SK-N-SH (cell line): ENCODE results near the gene ARF5. TPM values are rescaled to one million over a fixed set of nuclear protein-coding genes. Genes with fewer than 3 reads are reported as not detected.
A peak's percentile ranks its signal among the peaks of the same experiment; 100 is the strongest.

Experiments used
- CTCF ChIA-PET: fragments of 300-600, 350-600 bp; formaldehyde crosslinking; extraction: SDS; loops from one replicate; lab custom pipeline; 2021; lab: Yijun Ruan, JAX
- POLR2A ChIA-PET: fragments of 350-600 bp; sonication (Branson Sonifier 250); formaldehyde crosslinking; extraction: SDS; loops from one replicate; lab custom pipeline; 2020; ENCODE audit warnings: antibody characterized with exemption, inconsistent platforms; lab: Yijun Ruan, JAX
- DNase-seq: peaks from one replicate; pipeline ENCODE4 v3.0.0; 2012
- H2AFZ ChIP-seq: fragments of 200-600 bp; sonication (generic); 2 replicates; pipeline ENCODE4 v1.8.1; 2016; ENCODE audit warnings: antibody characterized with exemption, mild to moderate bottlenecking, low read depth
- H3F3A ChIP-seq: fragments of 200-600 bp; sonication (generic); replicated peaks from 2 replicates; pipeline ENCODE3; 2016; ENCODE audit warnings: antibody characterized with exemption, mild to moderate bottlenecking; ENCODE audit not compliant: insufficient read depth
- H3K27ac ChIP-seq, 2 experiments: fragments of 200-500 bp in 1 of 2; fragments of 200-600 bp in 1 of 2; sonication (Bioruptor generic) in 1 of 2; sonication (generic), shearing (Covaris generic) in 1 of 2; 2 replicates each; pipeline versions ENCODE4 v1.5.1 to v1.6.1; 2014 to 2016; ENCODE audit warnings: low read depth in 2 of 2, inconsistent platforms in 1 of 2, low read length in 1 of 2, mild to moderate bottlenecking in 1 of 2, mixed read lengths in 1 of 2
- H3K27me3 ChIP-seq: fragments of 200-600 bp; sonication (generic), shearing (Covaris generic); 2 replicates; pipeline ENCODE4 v1.6.1; 2016; ENCODE audit warnings: mixed run types; ENCODE audit not compliant: insufficient read depth
- H3K36me3 ChIP-seq, 2 experiments: fragments of 200-500 bp in 1 of 2; fragments of 200-600 bp in 1 of 2; sonication (Bioruptor generic) in 1 of 2; sonication (generic) in 1 of 2; replicated peaks in 1 of 2; 2 replicates each; pipeline versions ENCODE3 to v1.5.1; 2014 to 2016; ENCODE audit warnings: low read length in 1 of 2, mild to moderate bottlenecking in 1 of 2; ENCODE audit not compliant: insufficient read depth in 2 of 2, control insufficient read depth in 1 of 2
- H3K4me1 ChIP-seq, 2 experiments: fragments of 200-500 bp in 1 of 2; fragments of 200-600 bp in 1 of 2; sonication (Bioruptor generic) in 1 of 2; sonication (generic), shearing (Covaris generic) in 1 of 2; 2 replicates each; pipeline versions ENCODE4 v1.5.1 to v1.6.1; 2014 to 2016; ENCODE audit warnings: low read depth in 1 of 2, low read length in 1 of 2, mixed run types in 1 of 2; ENCODE audit not compliant: insufficient read depth in 2 of 2, control insufficient read depth in 1 of 2
- H3K4me2 ChIP-seq: fragments of 200-600 bp; sonication (generic), shearing (Covaris generic); 2 replicates; pipeline ENCODE4 v1.6.1; 2017; ENCODE audit warnings: mixed run types
- H3K4me3 ChIP-seq, 2 experiments: fragments of 200-500 bp in 1 of 2; fragments of 200-600 bp in 1 of 2; sonication (Bioruptor generic) in 1 of 2; sonication (generic), shearing (Covaris generic) in 1 of 2; 2 replicates each; pipeline versions ENCODE4 v1.5.1 to v1.8.1; 2014 to 2016; ENCODE audit warnings: low read depth in 2 of 2, inconsistent platforms in 1 of 2, low read length in 1 of 2, mild to moderate bottlenecking in 1 of 2, mixed read lengths in 1 of 2, moderate library complexity in 1 of 2
- H3K79me2 ChIP-seq: fragments of 200-600 bp; sonication (generic); 2 replicates; pipeline ENCODE4 v1.8.1; 2017; ENCODE audit warnings: mild to moderate bottlenecking; ENCODE audit not compliant: insufficient read depth
- H3K9ac ChIP-seq: fragments of 200-600 bp; sonication (generic); 2 replicates; pipeline ENCODE4 v1.6.1; 2017; ENCODE audit warnings: mixed run types
- H3K9me2 ChIP-seq: fragments of 200-600 bp; sonication (generic); 2 replicates; pipeline ENCODE4 v1.6.1; 2017; ENCODE audit warnings: mixed run types
- H3K9me3 ChIP-seq: fragments of 200-600 bp; sonication (generic); 2 replicates; pipeline ENCODE4 v1.6.1; 2017; ENCODE audit warnings: mixed run types, mild to moderate bottlenecking, moderate library complexity
- H4K20me1 ChIP-seq: fragments of 200-600 bp; sonication (generic); 2 replicates; pipeline ENCODE4 v1.6.1; 2017; ENCODE audit warnings: mild to moderate bottlenecking, mixed run types; ENCODE audit not compliant: insufficient read depth
- CHD2 ChIP-seq: fragments of 150-350 bp; IDR thresholded peaks from 2 replicates; pipeline ENCODE4 v1.6.1; 2018; ENCODE audit warnings: low read length; ENCODE audit not compliant: partially characterized antibody
- ELF1 ChIP-seq: IDR thresholded peaks from 2 replicates; pipeline ENCODE4 v1.4.0; 2012
- EP300 ChIP-seq, 2 experiments: IDR thresholded peaks; 2 replicates each; pipeline versions ENCODE4 v1.4.0 to v1.6.1; 2012; ENCODE audit warnings: borderline replicate concordance in 1 of 2, low read depth in 1 of 2, low read length in 1 of 2
- EZH2phosphoT487 ChIP-seq: fragments of 200-600 bp; sonication (generic); IDR thresholded peaks from 2 replicates; pipeline ENCODE4 v1.6.1; 2017; ENCODE audit warnings: low read depth, mixed run types, mild to moderate bottlenecking, antibody characterized with exemption, moderate library complexity, borderline replicate concordance
- FOSL2 ChIP-seq: IDR thresholded peaks from 2 replicates; pipeline ENCODE4 v1.4.0; 2012; ENCODE audit warnings: low read depth, mild to moderate bottlenecking, moderate library complexity, borderline replicate concordance
- FOXJ3 ChIP-seq: sonication (generic); formaldehyde crosslinking; IDR thresholded peaks from 2 replicates; pipeline ENCODE4 v1.5.1; 2020; ENCODE audit warnings: mild to moderate bottlenecking, missing genetic modification reagents
- FOXM1 ChIP-seq: IDR thresholded peaks from 2 replicates; pipeline ENCODE4 v1.4.0; 2012; ENCODE audit warnings: low read depth, mild to moderate bottlenecking
- GABPA ChIP-seq: IDR thresholded peaks from 2 replicates; pipeline ENCODE4 v1.4.0; 2012; ENCODE audit warnings: low read depth, mild to moderate bottlenecking
- GATA2 ChIP-seq: sonication (generic); formaldehyde crosslinking; IDR thresholded peaks from 2 replicates; pipeline ENCODE4 v1.5.0; 2020; ENCODE audit warnings: mild to moderate bottlenecking, missing genetic modification reagents
- MAX ChIP-seq: IDR thresholded peaks from 2 replicates; pipeline ENCODE4 v1.4.0; 2012; ENCODE audit warnings: low read depth
- MEF2A ChIP-seq: IDR thresholded peaks from 2 replicates; pipeline ENCODE4 v1.4.0; 2012; ENCODE audit warnings: low read depth, borderline replicate concordance
- NFIC ChIP-seq: IDR thresholded peaks from 2 replicates; pipeline ENCODE4 v1.4.0; 2012; ENCODE audit warnings: borderline replicate concordance
- NRF1 ChIP-seq: IDR thresholded peaks from 2 replicates; pipeline ENCODE4 v1.6.1; 2012; ENCODE audit warnings: low read depth, mild to moderate bottlenecking, low read length
- POLR2AphosphoS5 ChIP-seq: IDR thresholded peaks from 2 replicates; pipeline ENCODE4 v1.6.1; 2012; ENCODE audit warnings: low read depth, low read length
- RAD21 ChIP-seq: IDR thresholded peaks from 2 replicates; pipeline ENCODE4 v1.6.1; 2012; ENCODE audit warnings: mild to moderate bottlenecking, low read length
- RCOR1 ChIP-seq: fragments of 150-350 bp; IDR thresholded peaks from 2 replicates; pipeline ENCODE4 v1.6.1; 2017; ENCODE audit warnings: antibody characterized with exemption, low read length
- REST ChIP-seq: IDR thresholded peaks from 2 replicates; pipeline ENCODE4 v1.6.1; 2012; ENCODE audit warnings: mild to moderate bottlenecking, low read depth, low read length, moderate library complexity
- RFX5 ChIP-seq: IDR thresholded peaks from 2 replicates; pipeline ENCODE4 v1.6.1; 2012; ENCODE audit warnings: mild to moderate bottlenecking, improper control_type of control experiment, low read length
- SMC3 ChIP-seq: IDR thresholded peaks from 2 replicates; pipeline ENCODE4 v1.6.1; 2012; ENCODE audit warnings: low read depth, low read length, improper control_type of control experiment
- TAF1 ChIP-seq: IDR thresholded peaks from 2 replicates; pipeline ENCODE4 v1.6.1; 2012; ENCODE audit warnings: low read depth, mild to moderate bottlenecking, low read length, moderate library complexity, borderline replicate concordance
- TEAD4 ChIP-seq: IDR thresholded peaks from 2 replicates; pipeline ENCODE4 v1.4.0; 2012; ENCODE audit warnings: mild to moderate bottlenecking, borderline replicate concordance; ENCODE audit not compliant: insufficient read depth
- USF1 ChIP-seq: IDR thresholded peaks from 2 replicates; pipeline ENCODE4 v1.4.0; 2012; ENCODE audit warnings: low read depth, borderline replicate concordance
- YY1 ChIP-seq: IDR thresholded peaks from 2 replicates; pipeline ENCODE4 v1.4.0; 2012; ENCODE audit warnings: low read depth, mild to moderate bottlenecking
- WGBS: methylation state at CpG from one replicate; pipeline ENCODE4 v1.1.6; 2017; ENCODE audit warnings: low lambda C conversion rate; 5-methylcytosine and 5-hydroxymethylcytosine counted together
- polyA plus RNA-seq, 3 experiments: library from polyadenylated mRNA; depleted of rRNA; stranded (reverse); fragments of >200 nt; gene quantifications; 2 replicates each; pipeline ENCODE4 v1.2.3, GENCODE V29; 2012
- TF ChIP-seq, protein P1 (sequence below): IDR thresholded peaks from 2 replicates; pipeline ENCODE4; 2012

The ARF5 gene
- 466 and 562 TPM in 2 replicates for polyA plus RNA-seq (2012; rRNA removed)
- polyA plus RNA-seq (2012; cell fraction: cytosol; rRNA removed), result 342 and 432 TPM in 2 replicates
- 291 and 294 TPM in 2 replicates for polyA plus RNA-seq (2012; cell fraction: nucleus; rRNA removed)

DNA sequence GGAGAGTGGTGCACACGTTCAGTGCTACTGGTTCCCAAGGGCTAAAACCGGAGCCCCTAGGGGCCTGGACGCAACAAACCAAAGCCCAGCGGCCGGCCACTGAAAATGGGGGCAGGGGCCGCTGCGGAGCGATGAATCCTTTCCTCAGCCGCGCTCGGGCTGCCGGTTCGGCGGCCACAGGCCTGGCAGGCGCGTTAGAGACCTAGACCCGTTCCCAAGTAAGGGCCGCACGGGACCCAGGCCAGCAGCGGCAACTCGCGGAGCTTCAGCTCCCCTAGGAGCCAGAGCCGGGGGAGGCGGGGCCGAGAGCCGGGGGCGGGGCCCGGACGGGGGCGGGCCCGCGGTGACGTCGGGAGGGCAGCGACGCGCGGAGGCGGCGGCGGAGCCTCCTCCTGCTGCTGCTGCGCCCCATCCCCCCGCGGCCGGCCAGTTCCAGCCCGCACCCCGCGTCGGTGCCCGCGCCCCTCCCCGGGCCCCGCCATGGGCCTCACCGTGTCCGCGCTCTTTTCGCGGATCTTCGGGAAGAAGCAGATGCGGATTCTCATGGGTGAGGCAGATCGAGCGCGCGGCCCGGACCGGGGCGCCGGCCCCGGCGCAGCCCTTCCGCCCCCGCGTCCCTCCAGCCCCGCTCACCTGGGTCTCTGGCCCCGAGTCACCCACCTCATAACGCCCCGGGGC is at the start of gene ARF5:
Gene ARF5, plus strand, starts transcription at position 393 of the 678 bp plus-strand sequence. Its CDS starts 88 bp downstream, at position 481.
- CTCF ChIA-PET, result interaction anchor here (0.6 to 7.9 kb wide), 28 partner anchors 10 to 759 kb away, joined by 3 to 78 read pairs (median 4); partner anchors contain the start of gene PAX4
- peak within 1 kb of the TSS; percentile 62 to 84 for H3K27ac ChIP-seq
- no peaks in the 10 kb centered on the region for H3K9me2 ChIP-seq
- H3K27me3 ChIP-seq, result no peaks in the 10 kb centered on the region
- no peaks in the 10 kb centered on the region for H3K9me3 ChIP-seq
- peaks cover 20 to 27% of the 10 kb centered on the region in 2 experiments for H3K36me3 ChIP-seq
- TF ChIP-seq FOXM1, result no peak
- TF ChIP-seq GATA2 (CRISPR knock-in tag), result no peak
- TF ChIP-seq YY1, result no peak
- peak; percentile 62; the same call in 1 of the 2 replicates for TF ChIP-seq TAF1
- no peak for TF ChIP-seq ELF1
- no peak for TF ChIP-seq FOSL2
- TF ChIP-seq CHD2, result peak; percentile 91
- TF ChIP-seq USF1, result no peak
- no peak for TF ChIP-seq RCOR1
- TF ChIP-seq MEF2A, result no peak
- peak; percentile 58 for TF ChIP-seq MAX
- TF ChIP-seq, protein P1, sequence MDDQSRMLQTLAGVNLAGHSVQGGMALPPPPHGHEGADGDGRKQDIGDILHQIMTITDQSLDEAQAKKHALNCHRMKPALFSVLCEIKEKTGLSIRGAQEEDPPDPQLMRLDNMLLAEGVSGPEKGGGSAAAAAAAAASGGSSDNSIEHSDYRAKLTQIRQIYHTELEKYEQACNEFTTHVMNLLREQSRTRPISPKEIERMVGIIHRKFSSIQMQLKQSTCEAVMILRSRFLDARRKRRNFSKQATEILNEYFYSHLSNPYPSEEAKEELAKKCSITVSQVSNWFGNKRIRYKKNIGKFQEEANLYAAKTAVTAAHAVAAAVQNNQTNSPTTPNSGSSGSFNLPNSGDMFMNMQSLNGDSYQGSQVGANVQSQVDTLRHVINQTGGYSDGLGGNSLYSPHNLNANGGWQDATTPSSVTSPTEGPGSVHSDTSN, result no peak
- no peak for TF ChIP-seq NRF1
- TF ChIP-seq EZH2phosphoT487, result no peak
- TF ChIP-seq NFIC, result no peak
- no peak for TF ChIP-seq RAD21
- no peak for TF ChIP-seq TEAD4
- TF ChIP-seq FOXJ3, result no peak
- no peak for TF ChIP-seq RFX5
- TF ChIP-seq GABPA, result 0 out of 2 replicates have a peak, but pooled peaks have one; percentile 16
- TF ChIP-seq EP300 (IDR thresholded peaks at IDR 0.05; ENCODE audit: borderline replicate concordance in 1 of 2, low read depth in 1 of 2, low read length in 1 of 2), result no peak
- TF ChIP-seq REST, result 0 out of 2 replicates have a peak, but pooled peaks have one; percentile 20
- TF ChIP-seq POLR2AphosphoS5, result peak; percentile 83
- TF ChIP-seq SMC3, result no peak
- H3K4me3 ChIP-seq, result peak within 1 kb of the TSS; percentile 96 to 100
- H4K20me1 ChIP-seq, result peaks cover 24% of the 10 kb centered on the region
- H3K9ac ChIP-seq, result peak within 1 kb of the TSS; percentile 91
- 19% methylated on average over 19 of the region's 77 CpGs for WGBS
- H3K79me2 ChIP-seq, result peaks cover 40% of the 10 kb centered on the region
- DNase-seq, result peak; percentile 100
- peaks cover 10 to 38% of the 10 kb centered on the region in 2 experiments; a peak in 3 of 4 replicates for H3K4me1 ChIP-seq
- peak within 1 kb of the TSS; percentile 98 for H3K4me2 ChIP-seq
- peak within 1 kb of the TSS; percentile 90 for H2AFZ ChIP-seq
- H3F3A ChIP-seq, result peaks cover 6% of the 10 kb centered on the region
- POLR2A ChIA-PET, result interaction anchor here (1.1 kb wide), 1 partner anchor 63 kb away, joined by 5 read pairs; the partner anchor contains the start of gene SND1
